B cell (primary cell): Measurements from ENCODE around the gene CCDC177. TPM values are rescaled to one million over a fixed set of nuclear protein-coding genes. Genes with fewer than 3 reads are reported as not detected.

Experiments
- ATAC-seq: fragments of 200-7000 bp; cut with Tn5 transposase; one replicate; pipeline ENCODE4 v1.10.0; 2021; ENCODE audit warnings: low read depth, mild to moderate bottlenecking, moderate number of reproducible peaks, moderate library complexity
- CTCF ChIA-PET: fragments of 350-600 bp; sonication (Branson Sonifier 250); formaldehyde crosslinking; loops from one replicate; lab custom pipeline; 2021; ENCODE audit warnings: antibody characterized with exemption, inconsistent platforms; lab: Charles Lee
- POLR2A ChIA-PET: fragments of 350-600 bp; sonication (Branson Sonifier 250); formaldehyde crosslinking; loops from one replicate; lab custom pipeline; 2021; ENCODE audit warnings: antibody characterized with exemption; lab: Charles Lee
- DNase-seq: peaks from one replicate; pipeline ENCODE4 v3.0.0; 2013
- H2AFZ ChIP-seq: 2 replicates; pipeline ENCODE4 v1.6.1; 2012; ENCODE audit warnings: mild to moderate bottlenecking, low read depth, low read length; ENCODE audit not compliant: insufficient read depth, poor library complexity, severe bottlenecking
- H3K27ac ChIP-seq, 2 donors: 1 replicate in 1 of 2; 2 replicates in 1 of 2; pipeline ENCODE4 v1.5.1; 2012 to 2013; ENCODE audit warnings: low read length in 2 of 2, mild to moderate bottlenecking in 2 of 2, moderate library complexity in 1 of 2
- H3K27me3 ChIP-seq, 4 experiments: fragments of 200-600 bp in 1 of 4; sonication (generic) in 1 of 4; replicated peaks in 1 of 4; 1 replicate in 2 of 4; 2 replicates in 2 of 4; pipeline versions ENCODE4 v1.6.1 to v1.7.0; 2013 to 2016; ENCODE audit warnings: low read length in 3 of 4, mild to moderate bottlenecking in 2 of 4, mixed read lengths in 1 of 4, moderate library complexity in 1 of 4; ENCODE audit not compliant: insufficient read depth in 4 of 4, control insufficient read depth in 3 of 4; ENCODE audit errors: control extremely low read depth in 1 of 4
- H3K36me3 ChIP-seq, 2 experiments: replicated peaks in 1 of 2; 1 replicate in 1 of 2; 2 replicates in 1 of 2; pipeline versions ENCODE4 v1.6.1 to v1.7.1; 2013; ENCODE audit warnings: low read length in 1 of 2; ENCODE audit not compliant: insufficient read depth in 2 of 2, control insufficient read depth in 1 of 2; ENCODE audit errors: control extremely low read depth in 1 of 2, extremely low read depth in 1 of 2
- H3K4me1 ChIP-seq, 2 donors: fragments of 200-600 bp in 1 of 2; sonication (generic) in 1 of 2; 1 replicate in 1 of 2; 2 replicates in 1 of 2; pipeline versions ENCODE4 v1.5.1 to v1.6.1; 2013 to 2017; ENCODE audit warnings: low read length in 2 of 2; ENCODE audit not compliant: control insufficient read depth in 2 of 2, insufficient read depth in 2 of 2
- H3K4me2 ChIP-seq: replicated peaks from 2 replicates; pipeline ENCODE3; 2012; ENCODE audit warnings: mild to moderate bottlenecking, low read depth, low read length; ENCODE audit not compliant: poor library complexity, severe bottlenecking
- H3K4me3 ChIP-seq, 5 experiments: fragments of 200-600 bp in 1 of 5; sonication (generic) in 1 of 5; 1 replicate in 3 of 5; 2 replicates in 2 of 5; pipeline versions ENCODE4 v1.5.1 to v1.7.0; 2011 to 2016; ENCODE audit warnings: low read length in 4 of 5, mild to moderate bottlenecking in 4 of 5, low read depth in 2 of 5, control low read depth in 1 of 5, moderate library complexity in 1 of 5; ENCODE audit not compliant: insufficient read depth in 1 of 5; ENCODE audit errors: control extremely low read depth in 1 of 5, extremely low read depth in 1 of 5
- H3K79me2 ChIP-seq: fragments of 200-600 bp; sonication (generic); one replicate; pipeline ENCODE4 v1.6.0; 2016; ENCODE audit warnings: low read length; ENCODE audit not compliant: control insufficient read depth, insufficient read depth
- H3K9ac ChIP-seq: fragments of 200-600 bp; sonication (generic); 2 replicates; pipeline ENCODE4 v1.6.1; 2017; ENCODE audit warnings: mild to moderate bottlenecking, low read length, moderate library complexity
- H3K9me3 ChIP-seq, 3 donors: one replicate each; pipeline versions ENCODE4 v1.6.1 to v1.7.1; 2013; ENCODE audit warnings: low read length in 2 of 3; ENCODE audit not compliant: control insufficient read depth in 2 of 3, insufficient read depth in 1 of 3; ENCODE audit errors: control extremely low read depth in 1 of 3
- H4K20me1 ChIP-seq: 2 replicates; pipeline ENCODE4 v1.6.0; 2012; ENCODE audit warnings: mild to moderate bottlenecking, low read length; ENCODE audit not compliant: insufficient read depth, control insufficient read depth, poor library complexity, severe bottlenecking
- H3K27ac Mint-ChIP-seq: one replicate; pipeline ENCODE4 v1.8.0; 2021; ENCODE audit warnings: mixed read lengths
- H3K27me3 Mint-ChIP-seq: one replicate; pipeline ENCODE4 v1.8.0; 2021; ENCODE audit warnings: mixed read lengths
- H3K4me1 Mint-ChIP-seq: one replicate; pipeline ENCODE4 v1.8.0; 2021; ENCODE audit warnings: mixed read lengths
- H3K4me3 Mint-ChIP-seq: one replicate; pipeline ENCODE4 v1.8.0; 2021; ENCODE audit warnings: mixed read lengths
- H3K9me3 Mint-ChIP-seq: one replicate; pipeline ENCODE4 v1.8.0; 2022; ENCODE audit warnings: mixed read lengths; ENCODE audit not compliant: insufficient read depth
- EZH2 ChIP-seq: IDR thresholded peaks from 2 replicates; pipeline ENCODE4 v1.6.1; 2012; ENCODE audit warnings: borderline replicate concordance, low read depth, mild to moderate bottlenecking, moderate library complexity, low read length; ENCODE audit not compliant: insufficient read depth, poor library complexity, severe bottlenecking
- WGBS: methylation state at CpG from one replicate; pipeline ENCODE4 v1.1.5; 2013; ENCODE audit warnings: missing lambda C conversion rate; ENCODE audit not compliant: insufficient coverage; 5-methylcytosine and 5-hydroxymethylcytosine counted together
- intact Hi-C: fragments of 100-400 bp; cut with micrococcal nuclease; formaldehyde crosslinking; loops from one replicate; pipeline ENCODE4 v1.10.0; 2022
- polyA plus RNA-seq: library from polyadenylated mRNA; depleted of rRNA; stranded (reverse); fragments of >200 nt; gene quantifications from 2 replicates; pipeline ENCODE4 v1.2.3, GENCODE V29; 2012
- total RNA-seq, 2 donors: library from RNA; stranded (reverse); fragments of 120-200 nt in 1 of 2; gene quantifications; 1 replicate in 1 of 2; 2 replicates in 1 of 2; pipeline versions ENCODE4 v1.2.3 to v1.2.4, GENCODE V29; 2013 to 2022
- TF ChIP-seq, protein P1 (sequence below): fragments of 200-600 bp; IDR thresholded peaks from one replicate; pipeline ENCODE4 v1.8.0; 2022; ENCODE audit warnings: antibody characterized with exemption, mild to moderate bottlenecking

CCDC177 gene
- total and polyA plus RNA-seq, 2 donors (not counting 1 experiment from before 2014, with no cell fraction given) = not detected

GRCh38 chr14:69547701-69548348, 26.8 kb downstream of the CCDC177 start:
- Histone ChIP-seq H3K79me2 (no peaks in the 10 kb centered on the region), H3K27me3 (peaks cover 0 to 26% (median 4%) of the 10 kb centered on the region in 4 experiments), H3K36me3 (no peaks in the 10 kb centered on the region), H4K20me1 (no peaks in the 10 kb centered on the region), H3K27ac (no peak overlapping the region), H3K4me3 (no peak overlapping the region), H2AFZ (peak overlapping the region; percentile 56), H3K4me2 (peak overlapping the region; percentile 25), H3K4me1 (no peaks in the 10 kb centered on the region), H3K9ac (no peak overlapping the region), H3K9me3 (no peaks in the 10 kb centered on the region)
- peaks cover 2% of the 10 kb centered on the region for H3K4me1 Mint-ChIP-seq
- TF ChIP-seq, protein P1, sequence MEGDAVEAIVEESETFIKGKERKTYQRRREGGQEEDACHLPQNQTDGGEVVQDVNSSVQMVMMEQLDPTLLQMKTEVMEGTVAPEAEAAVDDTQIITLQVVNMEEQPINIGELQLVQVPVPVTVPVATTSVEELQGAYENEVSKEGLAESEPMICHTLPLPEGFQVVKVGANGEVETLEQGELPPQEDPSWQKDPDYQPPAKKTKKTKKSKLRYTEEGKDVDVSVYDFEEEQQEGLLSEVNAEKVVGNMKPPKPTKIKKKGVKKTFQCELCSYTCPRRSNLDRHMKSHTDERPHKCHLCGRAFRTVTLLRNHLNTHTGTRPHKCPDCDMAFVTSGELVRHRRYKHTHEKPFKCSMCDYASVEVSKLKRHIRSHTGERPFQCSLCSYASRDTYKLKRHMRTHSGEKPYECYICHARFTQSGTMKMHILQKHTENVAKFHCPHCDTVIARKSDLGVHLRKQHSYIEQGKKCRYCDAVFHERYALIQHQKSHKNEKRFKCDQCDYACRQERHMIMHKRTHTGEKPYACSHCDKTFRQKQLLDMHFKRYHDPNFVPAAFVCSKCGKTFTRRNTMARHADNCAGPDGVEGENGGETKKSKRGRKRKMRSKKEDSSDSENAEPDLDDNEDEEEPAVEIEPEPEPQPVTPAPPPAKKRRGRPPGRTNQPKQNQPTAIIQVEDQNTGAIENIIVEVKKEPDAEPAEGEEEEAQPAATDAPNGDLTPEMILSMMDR = peak; percentile 49
- no peak for TF ChIP-seq EZH2
- ATAC-seq (no peak), DNase-seq (peak; percentile 11)
- ChIA-PET POLR2A (interaction anchor here (0.6 kb wide), 1 partner anchor 35 kb away, joined by 3 read pairs; no protein-coding TSS in a partner anchor), CTCF (interaction anchor here (1.1 kb wide), 1 partner anchor 10 kb away, joined by 4 read pairs; no protein-coding TSS in a partner anchor)
- intact Hi-C loops = no loop called here
- H3K27ac Mint-ChIP-seq = no peak overlapping the region
- peaks cover 65% of the 10 kb centered on the region for H3K27me3 Mint-ChIP-seq
- peak overlapping the region; percentile 17 for H3K4me3 Mint-ChIP-seq
- WGBS = 16% methylated on average over 40 of the region's 46 CpGs
- H3K9me3 Mint-ChIP-seq = no peaks in the 10 kb centered on the region

GRCh38 chr14:69543341-69544115, 31.1 kb downstream of the CCDC177 start:
- CTCF ChIA-PET = interaction anchor here (1.5 kb wide), 1 partner anchor 30 kb away, joined by 5 read pairs; the partner anchor contains the start of gene CCDC177
- Histone ChIP-seq H3K9ac (no peak overlapping the region), H4K20me1 (no peaks in the 10 kb centered on the region), H3K79me2 (no peaks in the 10 kb centered on the region), H3K27ac (no peak overlapping the region), H3K4me1 (no peaks in the 10 kb centered on the region), H3K36me3 (no peaks in the 10 kb centered on the region), H3K9me3 (no peaks in the 10 kb centered on the region), H3K27me3 (peaks cover 0 to 23% (median 3%) of the 10 kb centered on the region in 4 experiments), H2AFZ (no peak overlapping the region), H3K4me2 (no peak overlapping the region), H3K4me3 (no peak overlapping the region)
- peaks cover 50% of the 10 kb centered on the region for H3K27me3 Mint-ChIP-seq
- no peak for ATAC-seq
- H3K27ac Mint-ChIP-seq = no peak overlapping the region
- no peaks in the 10 kb centered on the region for H3K9me3 Mint-ChIP-seq
- DNase-seq = no peak
- peaks cover 2% of the 10 kb centered on the region for H3K4me1 Mint-ChIP-seq
- no peak overlapping the region for H3K4me3 Mint-ChIP-seq
- intact Hi-C loops = no loop called here
- TF ChIP-seq, protein P1 = no peak
- no peak for TF ChIP-seq EZH2
- 42% methylated on average over 11 of the region's 12 CpGs for WGBS
- POLR2A ChIA-PET = no interaction called here
